Esophagus squamous epithelium (tissue), 5 donors: Measurements from ENCODE around the gene TRAPPC10. TPM values are rescaled to one million over a fixed set of nuclear protein-coding genes. Genes with fewer than 3 reads are reported as not detected.
A peak's percentile ranks its signal among the peaks of the same experiment; 100 is the strongest.

Experiments used
- DNase-seq: peaks from one replicate; lab custom pipeline; 2025; lab: John Stamatoyannopoulos, UW
- H3K27ac ChIP-seq, 4 donors: fragments of 200-600 bp; sonication (generic); one replicate each; pipeline ENCODE4 v1.5.1; 2016 to 2019; ENCODE audit warnings: mild to moderate bottlenecking in 1 of 4
- H3K27me3 ChIP-seq, 4 donors: fragments of 200-600 bp; sonication (generic); 1 replicate in 3 of 4; 2 replicates in 1 of 4; pipeline versions ENCODE4 v1.5.1 to v1.6.0; 2017 to 2021; ENCODE audit warnings: antibody characterized with exemption in 1 of 4
- H3K36me3 ChIP-seq, 3 donors: fragments of 200-600 bp; sonication (generic); one replicate each; pipeline ENCODE4 v1.5.1; 2016 to 2019
- H3K4me1 ChIP-seq, 3 donors: fragments of 200-600 bp; sonication (generic); one replicate each; pipeline ENCODE4 v1.5.1; 2017 to 2019
- H3K4me3 ChIP-seq, 4 donors: fragments of 200-600 bp; sonication (generic); 1 replicate in 3 of 4; 2 replicates in 1 of 4; pipeline ENCODE4 v1.5.1; 2016 to 2019; ENCODE audit warnings: mild to moderate bottlenecking in 2 of 4, moderate library complexity in 1 of 4
- H3K9me3 ChIP-seq, 3 donors: fragments of 200-600 bp; sonication (generic); one replicate each; pipeline ENCODE4 v1.5.1; 2016 to 2019
- CTCF ChIP-seq, 6 experiments: fragments of 450-650 bp in 4 of 6; fragments of 200-600 bp in 2 of 6; sonication (generic) in 2 of 6; IDR thresholded peaks; one replicate each; pipeline ENCODE4 v1.5.1; 2016 to 2019; ENCODE audit warnings: antibody characterized with exemption in 6 of 6, mild to moderate bottlenecking in 4 of 6, moderate library complexity in 4 of 6
- POLR2A ChIP-seq, 4 donors: fragments of 450-650 bp; IDR thresholded peaks; one replicate each; pipeline ENCODE4 v1.6.1; 2017; ENCODE audit warnings: antibody characterized with exemption in 4 of 4, mild to moderate bottlenecking in 4 of 4, moderate library complexity in 3 of 4
- WGBS, 2 donors: methylation state at CpG; one replicate each; pipeline ENCODE4 v1.1.5; 2018; 5-methylcytosine and 5-hydroxymethylcytosine counted together
- intact Hi-C: fragments of 100-400 bp; cut with DNase I; formaldehyde crosslinking; loops from one replicate; pipeline ENCODE4 v1.15.0; 2022
- total RNA-seq, 4 donors: library from RNA; depleted of rRNA; stranded (reverse); fragments of >200 nt; gene quantifications; one replicate each; pipeline ENCODE4 v1.1.0, GENCODE V29; 2016
- donor health status: DM: yes; HTN: yes; CAD: no.

The TRAPPC10 gene
- total RNA-seq, 4 donors from 2014 or later = 16.8 to 26.6 (median 20.7) TPM

DNA sequence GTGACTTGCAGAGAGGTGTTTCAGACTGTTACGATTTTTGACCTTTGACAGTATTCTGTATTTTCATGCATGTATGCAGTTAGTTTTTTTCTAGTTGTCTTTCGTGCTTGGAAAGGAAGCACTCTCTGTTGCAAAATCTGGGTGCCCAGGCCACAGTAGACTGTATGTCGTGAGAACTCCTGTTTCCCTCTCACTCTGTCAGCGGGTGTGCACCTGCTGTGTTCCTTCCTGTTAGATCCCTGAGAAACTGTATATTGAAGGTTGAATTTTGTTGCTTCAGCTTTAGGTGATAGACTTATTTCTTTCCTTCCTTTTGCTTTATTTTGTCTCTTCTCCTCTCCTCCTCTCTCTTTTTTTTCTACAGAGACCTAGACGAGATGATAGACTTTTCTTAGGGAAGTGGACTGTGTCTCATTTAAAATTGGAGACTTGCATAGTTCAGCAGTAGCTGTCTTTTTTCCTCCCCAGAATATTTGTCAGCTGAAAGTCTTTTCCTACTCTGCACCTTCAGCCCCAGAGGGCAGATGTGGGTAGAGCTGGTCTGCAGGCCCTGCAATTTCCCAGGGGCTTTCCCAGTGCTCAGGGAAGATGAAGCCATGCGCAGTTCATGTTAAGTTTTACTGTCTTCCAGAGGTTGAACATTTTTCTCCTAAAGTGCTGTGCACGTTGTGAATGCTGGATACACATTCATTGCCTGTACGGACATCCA is 1.4 kb downstream of the TRAPPC10 start:
- no peak for TF ChIP-seq CTCF (IDR thresholded peaks at IDR 0.05)
- peaks cover 19 to 62% (median 23%) of the 10 kb centered on the region in 3 donors for H3K4me1 ChIP-seq
- H3K36me3 ChIP-seq = no peaks in the 10 kb centered on the region
- H3K4me3 ChIP-seq = peak overlapping the region; percentile 63 to 98 (median 78)
- no peaks in the 10 kb centered on the region for H3K9me3 ChIP-seq
- WGBS, 2 donors = 9 to 12% methylated on average over 8 of the region's 8 CpGs
- intact Hi-C loops = no loop called here
- peak overlapping the region; percentile 86 to 98 (median 92) for H3K27ac ChIP-seq
- no peaks in the 10 kb centered on the region for H3K27me3 ChIP-seq
- no peak for DNase-seq

GRCh38 chr21:44017601-44018000 is 5.5 kb downstream of the TRAPPC10 start:
- intact Hi-C loops = loop anchor here (5.0 kb wide), 1 partner anchor 35 kb away; no protein-coding TSS in a partner anchor
- no peaks in the 10 kb centered on the region for H3K27me3 ChIP-seq
- no peak for TF ChIP-seq CTCF (IDR thresholded peaks at IDR 0.05)
- TF ChIP-seq POLR2A (IDR thresholded peaks at IDR 0.05) = no peak
- H3K36me3 ChIP-seq = no peaks in the 10 kb centered on the region
- H3K4me3 ChIP-seq = no peak overlapping the region
- no peak for DNase-seq
- H3K4me1 ChIP-seq = peaks cover 19 to 75% (median 20%) of the 10 kb centered on the region in 3 donors
- no peak overlapping the region for H3K27ac ChIP-seq
- WGBS, 2 donors = 81 to 89% methylated on average over 9 of the region's 9 CpGs
- no peaks in the 10 kb centered on the region for H3K9me3 ChIP-seq

DNA sequence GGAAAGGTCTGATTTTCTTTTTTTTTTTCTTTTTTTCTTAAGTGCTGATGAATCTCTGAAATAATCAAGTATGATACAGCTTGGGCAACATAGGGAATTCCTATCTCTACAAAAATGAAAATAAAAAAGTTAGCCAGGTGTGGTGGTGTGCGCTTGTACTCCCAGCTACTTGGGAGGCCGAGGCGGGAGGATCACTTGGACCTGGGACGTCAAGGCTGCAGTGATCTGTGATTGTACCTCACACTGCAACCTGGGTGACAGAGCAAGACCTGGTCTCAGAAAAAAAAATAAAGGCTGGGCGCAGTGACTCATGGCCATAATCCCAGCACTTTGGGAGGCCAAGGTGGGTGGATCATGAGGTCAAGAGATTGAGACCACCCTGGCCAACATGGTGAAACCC is 6.0 kb downstream of the TRAPPC10 start:
- no peak for DNase-seq
- Histone ChIP-seq H3K4me1 (peaks cover 16 to 73% (median 19%) of the 10 kb centered on the region in 3 donors), H3K27ac (no peak overlapping the region), H3K36me3 (no peaks in the 10 kb centered on the region), H3K27me3 (no peaks in the 10 kb centered on the region), H3K4me3 (no peak overlapping the region), H3K9me3 (no peaks in the 10 kb centered on the region)
- 92 to 94% methylated on average over 5 of the region's 5 CpGs for WGBS, 2 donors
- TF ChIP-seq CTCF (IDR thresholded peaks at IDR 0.05) (no peak), POLR2A (IDR thresholded peaks at IDR 0.05) (no peak)
- intact Hi-C loops = loop anchor here (5.0 kb wide), 1 partner anchor 34 kb away; no protein-coding TSS in a partner anchor

DNA sequence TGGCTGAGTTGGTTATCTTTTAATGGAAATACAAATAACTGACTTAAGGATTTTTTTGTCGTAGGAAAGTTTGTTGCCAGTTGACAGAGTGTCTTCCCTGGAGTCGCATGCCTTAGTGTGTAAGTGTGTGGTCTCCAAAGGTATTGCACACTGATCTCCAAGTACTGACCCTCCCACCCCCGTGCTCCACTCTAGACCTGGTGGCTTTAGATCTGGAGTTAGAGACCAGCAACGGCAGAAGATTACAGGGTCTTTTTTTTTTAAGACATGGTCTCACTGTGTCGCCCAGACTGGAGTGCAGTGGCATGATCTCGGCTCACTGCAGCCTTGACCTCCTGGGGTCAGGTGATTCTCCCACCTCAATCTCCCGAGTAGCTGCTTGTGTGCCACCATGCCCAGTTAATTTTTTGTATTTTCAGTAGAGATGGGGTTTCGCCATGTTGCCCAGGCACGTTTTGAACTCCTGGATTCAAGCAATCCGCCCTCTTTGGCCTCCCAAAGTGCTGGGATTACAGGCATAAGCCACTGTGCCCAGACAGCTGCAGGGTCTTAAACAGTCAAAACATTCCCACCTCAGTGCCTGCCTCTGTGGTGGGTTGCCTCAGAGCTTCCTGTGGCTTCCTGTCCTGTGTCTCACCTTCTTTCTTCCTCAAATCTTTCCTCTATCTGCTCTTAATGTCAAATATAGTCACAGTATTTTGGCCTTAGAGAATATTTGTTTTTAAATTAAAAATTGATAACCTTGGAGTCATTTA is 6.9 kb downstream of the TRAPPC10 start:
- Histone ChIP-seq H3K27me3 (no peaks in the 10 kb centered on the region), H3K4me1 (peaks cover 8 to 73% (median 10%) of the 10 kb centered on the region in 3 donors), H3K9me3 (no peaks in the 10 kb centered on the region), H3K27ac (no peak overlapping the region), H3K36me3 (no peaks in the 10 kb centered on the region), H3K4me3 (no peak overlapping the region)
- 77 to 79% methylated on average over 10 of the region's 10 CpGs for WGBS, 2 donors
- no peak for DNase-seq
- intact Hi-C loops = loop anchor here (5.0 kb wide), 1 partner anchor 33 kb away; no protein-coding TSS in a partner anchor
- no peak for TF ChIP-seq CTCF (IDR thresholded peaks at IDR 0.05)
- TF ChIP-seq POLR2A (IDR thresholded peaks at IDR 0.05) = no peak

- Histone ChIP-seq H3K4me1 (peaks cover 2 to 73% (median 5%) of the 10 kb centered on the region in 3 donors), H3K27ac (no peak overlapping the region), H3K4me3 (no peak overlapping the region), H3K36me3 (no peaks in the 10 kb centered on the region), H3K9me3 (no peaks in the 10 kb centered on the region), H3K27me3 (no peaks in the 10 kb centered on the region)
- 95 to 96% methylated on average over 4 to 8 of the region's 8 CpGs for WGBS, 2 donors
- DNase-seq = no peak
- intact Hi-C loops = loop anchor here (5.0 kb wide), 1 partner anchor 33 kb away; no protein-coding TSS in a partner anchor
- TF ChIP-seq POLR2A (IDR thresholded peaks at IDR 0.05) (no peak), CTCF (IDR thresholded peaks at IDR 0.05) (no peak)
Observed at GRCh38 chr21:44019568-44019958, 7.5 kb downstream of the TRAPPC10 start.
